SK-N-SH treated with all-trans-retinoic acid at 6 μM for 48 hours (cell line): Measurements from ENCODE around the gene TMEM151B.

Experiments
- ATAC-seq: fragments of 200-7000 bp; cut with Tn5 transposase; 3 replicates; pipeline ENCODE4 v1.9.1; 2020; ENCODE audit warnings: mild to moderate bottlenecking, moderate library complexity
- ARNTL ChIP-seq: fragments of 450-650 bp; formaldehyde crosslinking; IDR thresholded peaks from 2 replicates; pipeline ENCODE4 v1.5.0; 2020; ENCODE audit warnings: low read depth, mild to moderate bottlenecking, moderate library complexity, borderline replicate concordance
- BACH2 ChIP-seq: fragments of 250-450 bp; sonication (Bioruptor Pico); IDR thresholded peaks from 2 replicates; pipeline ENCODE4 v1.9.0; 2021; ENCODE audit warnings: mild to moderate bottlenecking, borderline replicate concordance
- CREB5 ChIP-seq: fragments of 250-450 bp; sonication (Bioruptor Pico); IDR thresholded peaks from 2 replicates; pipeline ENCODE4 v1.5.1; 2020; ENCODE audit warnings: low read depth, mild to moderate bottlenecking, moderate library complexity
- GLIS3 ChIP-seq: fragments of 250-450 bp; sonication (Bioruptor Pico); IDR thresholded peaks from 2 replicates; pipeline ENCODE4 v1.5.0; 2020; ENCODE audit warnings: mild to moderate bottlenecking, moderate library complexity
- ISL1 ChIP-seq: fragments of 250-450 bp; sonication (Bioruptor Pico); IDR thresholded peaks from 2 replicates; pipeline ENCODE4 v2.1.2; 2022; ENCODE audit warnings: mild to moderate bottlenecking, moderate library complexity
- OSR1 ChIP-seq: fragments of 250-450 bp; sonication (Bioruptor Pico); IDR thresholded peaks from 2 replicates; pipeline ENCODE4 v1.8.0; 2022; ENCODE audit warnings: moderate library complexity, mild to moderate bottlenecking, inconsistent platforms
- PATZ1 ChIP-seq: fragments of 250-450 bp; sonication (Bioruptor Pico); IDR thresholded peaks from 2 replicates; pipeline ENCODE4 v1.8.0; 2020; ENCODE audit warnings: mild to moderate bottlenecking, moderate library complexity, borderline replicate concordance
- POU6F1 ChIP-seq: fragments of 250-450 bp; sonication (Bioruptor Pico); IDR thresholded peaks from 2 replicates; pipeline ENCODE4 v1.8.0; 2021; ENCODE audit warnings: low read depth, mild to moderate bottlenecking, moderate library complexity, borderline replicate concordance
- PPARA ChIP-seq: fragments of 250-450 bp; sonication (Bioruptor Pico); IDR thresholded peaks from 2 replicates; pipeline ENCODE4 v1.5.0; 2020; ENCODE audit warnings: mild to moderate bottlenecking, borderline replicate concordance
- RARB ChIP-seq: fragments of 250-450 bp; sonication (Bioruptor Pico); IDR thresholded peaks from 2 replicates; pipeline ENCODE4 v1.8.0; 2021; ENCODE audit warnings: mild to moderate bottlenecking, moderate library complexity
- SNAI2 ChIP-seq: fragments of 250-450 bp; sonication (Bioruptor Pico); IDR thresholded peaks from 2 replicates; pipeline ENCODE4 v1.5.0; 2020; ENCODE audit warnings: mild to moderate bottlenecking, moderate library complexity
- TCF4 ChIP-seq: fragments of 250-450 bp; sonication (Bioruptor Pico); IDR thresholded peaks from 2 replicates; pipeline ENCODE4 v1.8.0; 2021; ENCODE audit warnings: mild to moderate bottlenecking, moderate library complexity, borderline replicate concordance
- TOX ChIP-seq: fragments of 250-450 bp; sonication (Bioruptor Pico); IDR thresholded peaks from 2 replicates; pipeline ENCODE4 v1.8.0; 2021; ENCODE audit warnings: mild to moderate bottlenecking, moderate library complexity, borderline replicate concordance
- ZC3H10 ChIP-seq: fragments of 250-450 bp; sonication (Bioruptor Pico); IDR thresholded peaks from 2 replicates; pipeline ENCODE4 v1.5.1; 2021; ENCODE audit warnings: mild to moderate bottlenecking, moderate library complexity
- ZFP3 ChIP-seq: fragments of 250-450 bp; sonication (Bioruptor Pico); IDR thresholded peaks from 2 replicates; pipeline ENCODE4 v1.5.0; 2020; ENCODE audit warnings: mild to moderate bottlenecking, moderate library complexity
- ZFP30 ChIP-seq: fragments of 450-650 bp; formaldehyde crosslinking; IDR thresholded peaks from 2 replicates; pipeline ENCODE4 v1.5.0; 2022; ENCODE audit warnings: mild to moderate bottlenecking, moderate library complexity
- ZNF565 ChIP-seq: fragments of 450-650 bp; formaldehyde crosslinking; conservative IDR thresholded peaks from 2 replicates; pipeline ENCODE4 v1.5.0; 2020; ENCODE audit warnings: low read depth, mild to moderate bottlenecking, moderate library complexity
- ZNF70 ChIP-seq: fragments of 450-650 bp; formaldehyde crosslinking; IDR thresholded peaks from 2 replicates; pipeline ENCODE4 v1.5.0; 2020; ENCODE audit warnings: mild to moderate bottlenecking, moderate library complexity
- ZNF8 ChIP-seq: fragments of 450-650 bp; formaldehyde crosslinking; IDR thresholded peaks from 2 replicates; pipeline ENCODE4 v1.5.0; 2020; ENCODE audit warnings: mild to moderate bottlenecking, moderate library complexity
- TF ChIP-seq, protein P1 (sequence below): fragments of 250-450 bp; sonication (Bioruptor Pico); IDR thresholded peaks from 2 replicates; pipeline ENCODE4 v1.5.1; 2021; ENCODE audit warnings: mild to moderate bottlenecking, moderate library complexity
- TF ChIP-seq, protein P2 (sequence below): fragments of 250-450 bp; sonication (Bioruptor Pico); IDR thresholded peaks from 2 replicates; pipeline ENCODE4 v1.5.0; 2020; ENCODE audit warnings: mild to moderate bottlenecking, moderate library complexity

Gene TMEM151B

DNA sequence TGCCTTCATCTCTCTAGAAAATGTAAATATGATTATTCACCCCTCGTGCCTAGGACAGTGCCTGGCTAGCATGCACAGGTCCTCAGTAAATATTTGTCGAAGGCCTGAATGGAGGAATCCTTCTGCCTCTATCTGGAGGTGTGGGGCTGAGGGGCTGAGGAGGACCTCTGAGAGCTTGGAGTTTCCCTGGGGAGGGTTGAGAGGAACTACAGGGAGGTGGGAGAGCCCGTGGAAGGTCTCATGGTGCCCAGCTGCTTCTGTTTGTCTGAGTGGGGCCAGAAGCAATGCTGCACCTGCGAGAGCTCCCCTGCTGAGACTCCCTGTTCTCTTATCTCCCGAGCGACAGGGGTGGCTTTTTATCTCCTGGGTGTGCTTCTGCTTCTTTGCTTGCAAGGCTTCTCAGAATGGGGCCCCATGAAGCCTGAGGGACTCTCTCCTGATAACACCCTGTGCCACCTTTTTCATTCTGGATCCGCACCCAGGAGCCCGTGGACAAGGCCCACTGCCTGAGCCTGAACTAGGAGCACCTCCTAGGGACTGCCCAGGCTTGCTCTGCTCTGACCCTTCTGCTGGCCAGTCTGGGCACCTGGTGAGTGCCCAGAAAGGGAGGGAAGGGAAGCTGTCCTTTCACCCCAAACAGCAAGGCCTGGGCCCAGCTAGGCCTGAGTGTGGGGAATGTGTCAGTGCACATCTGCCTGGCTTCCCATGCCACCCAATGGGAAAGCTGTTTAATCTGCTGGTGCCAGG lies 44.5 kb upstream of the TMEM151B start:
- no peak for ATAC-seq
- no peak for TF ChIP-seq CREB5 (CRISPR knock-in tag)
- TF ChIP-seq ISL1 (CRISPR knock-in tag), result no peak
- TF ChIP-seq BACH2 (CRISPR knock-in tag), result no peak
- TF ChIP-seq, protein P1, sequence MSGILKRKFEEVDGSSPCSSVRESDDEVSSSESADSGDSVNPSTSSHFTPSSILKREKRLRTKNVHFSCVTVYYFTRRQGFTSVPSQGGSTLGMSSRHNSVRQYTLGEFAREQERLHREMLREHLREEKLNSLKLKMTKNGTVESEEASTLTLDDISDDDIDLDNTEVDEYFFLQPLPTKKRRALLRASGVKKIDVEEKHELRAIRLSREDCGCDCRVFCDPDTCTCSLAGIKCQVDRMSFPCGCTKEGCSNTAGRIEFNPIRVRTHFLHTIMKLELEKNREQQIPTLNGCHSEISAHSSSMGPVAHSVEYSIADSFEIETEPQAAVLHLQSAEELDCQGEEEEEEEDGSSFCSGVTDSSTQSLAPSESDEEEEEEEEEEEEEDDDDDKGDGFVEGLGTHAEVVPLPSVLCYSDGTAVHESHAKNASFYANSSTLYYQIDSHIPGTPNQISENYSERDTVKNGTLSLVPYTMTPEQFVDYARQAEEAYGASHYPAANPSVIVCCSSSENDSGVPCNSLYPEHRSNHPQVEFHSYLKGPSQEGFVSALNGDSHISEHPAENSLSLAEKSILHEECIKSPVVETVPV (CRISPR knock-in tag), result no peak
- TF ChIP-seq ZC3H10 (CRISPR knock-in tag), result no peak
- no peak for TF ChIP-seq POU6F1 (CRISPR knock-in tag)
- TF ChIP-seq PATZ1 (CRISPR knock-in tag), result no peak
- no peak for TF ChIP-seq GLIS3 (CRISPR knock-in tag)
- TF ChIP-seq RARB, result no peak
- TF ChIP-seq ZFP3 (CRISPR knock-in tag), result no peak
- no peak for TF ChIP-seq ARNTL (CRISPR knock-in tag)
- no peak for TF ChIP-seq ZNF70 (CRISPR knock-in tag)
- no peak for TF ChIP-seq ZNF8
- no peak for TF ChIP-seq ZFP30
- TF ChIP-seq TOX (CRISPR knock-in tag), result no peak
- TF ChIP-seq PPARA (CRISPR knock-in tag), result no peak
- no peak for TF ChIP-seq OSR1 (CRISPR knock-in tag)
- TF ChIP-seq ZNF565 (CRISPR knock-in tag), result no peak
- no peak for TF ChIP-seq SNAI2 (CRISPR knock-in tag)
- no peak for TF ChIP-seq TCF4 (CRISPR knock-in tag)
- TF ChIP-seq, all 23 proteins: peak for 0

- TF ChIP-seq PPARA (CRISPR knock-in tag) (no peak), GLIS3 (CRISPR knock-in tag) (no peak), ZFP3 (CRISPR knock-in tag) (no peak), OSR1 (CRISPR knock-in tag) (no peak), ZNF565 (CRISPR knock-in tag) (no peak), ZNF8 (no peak), ISL1 (CRISPR knock-in tag) (no peak)
- TF ChIP-seq, protein P2, sequence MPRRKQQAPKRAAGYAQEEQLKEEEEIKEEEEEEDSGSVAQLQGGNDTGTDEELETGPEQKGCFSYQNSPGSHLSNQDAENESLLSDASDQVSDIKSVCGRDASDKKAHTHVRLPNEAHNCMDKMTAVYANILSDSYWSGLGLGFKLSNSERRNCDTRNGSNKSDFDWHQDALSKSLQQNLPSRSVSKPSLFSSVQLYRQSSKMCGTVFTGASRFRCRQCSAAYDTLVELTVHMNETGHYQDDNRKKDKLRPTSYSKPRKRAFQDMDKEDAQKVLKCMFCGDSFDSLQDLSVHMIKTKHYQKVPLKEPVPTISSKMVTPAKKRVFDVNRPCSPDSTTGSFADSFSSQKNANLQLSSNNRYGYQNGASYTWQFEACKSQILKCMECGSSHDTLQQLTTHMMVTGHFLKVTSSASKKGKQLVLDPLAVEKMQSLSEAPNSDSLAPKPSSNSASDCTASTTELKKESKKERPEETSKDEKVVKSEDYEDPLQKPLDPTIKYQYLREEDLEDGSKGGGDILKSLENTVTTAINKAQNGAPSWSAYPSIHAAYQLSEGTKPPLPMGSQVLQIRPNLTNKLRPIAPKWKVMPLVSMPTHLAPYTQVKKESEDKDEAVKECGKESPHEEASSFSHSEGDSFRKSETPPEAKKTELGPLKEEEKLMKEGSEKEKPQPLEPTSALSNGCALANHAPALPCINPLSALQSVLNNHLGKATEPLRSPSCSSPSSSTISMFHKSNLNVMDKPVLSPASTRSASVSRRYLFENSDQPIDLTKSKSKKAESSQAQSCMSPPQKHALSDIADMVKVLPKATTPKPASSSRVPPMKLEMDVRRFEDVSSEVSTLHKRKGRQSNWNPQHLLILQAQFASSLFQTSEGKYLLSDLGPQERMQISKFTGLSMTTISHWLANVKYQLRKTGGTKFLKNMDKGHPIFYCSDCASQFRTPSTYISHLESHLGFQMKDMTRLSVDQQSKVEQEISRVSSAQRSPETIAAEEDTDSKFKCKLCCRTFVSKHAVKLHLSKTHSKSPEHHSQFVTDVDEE (CRISPR knock-in tag), result no peak
- TF ChIP-seq, all 23 proteins: peak for 0
- no peak for ATAC-seq
Observed at GRCh38 chr6:44226368-44227147, 43.7 kb upstream of the TMEM151B start.
